ENCODE data around the gene BGN.

Gene BGN

DNA sequence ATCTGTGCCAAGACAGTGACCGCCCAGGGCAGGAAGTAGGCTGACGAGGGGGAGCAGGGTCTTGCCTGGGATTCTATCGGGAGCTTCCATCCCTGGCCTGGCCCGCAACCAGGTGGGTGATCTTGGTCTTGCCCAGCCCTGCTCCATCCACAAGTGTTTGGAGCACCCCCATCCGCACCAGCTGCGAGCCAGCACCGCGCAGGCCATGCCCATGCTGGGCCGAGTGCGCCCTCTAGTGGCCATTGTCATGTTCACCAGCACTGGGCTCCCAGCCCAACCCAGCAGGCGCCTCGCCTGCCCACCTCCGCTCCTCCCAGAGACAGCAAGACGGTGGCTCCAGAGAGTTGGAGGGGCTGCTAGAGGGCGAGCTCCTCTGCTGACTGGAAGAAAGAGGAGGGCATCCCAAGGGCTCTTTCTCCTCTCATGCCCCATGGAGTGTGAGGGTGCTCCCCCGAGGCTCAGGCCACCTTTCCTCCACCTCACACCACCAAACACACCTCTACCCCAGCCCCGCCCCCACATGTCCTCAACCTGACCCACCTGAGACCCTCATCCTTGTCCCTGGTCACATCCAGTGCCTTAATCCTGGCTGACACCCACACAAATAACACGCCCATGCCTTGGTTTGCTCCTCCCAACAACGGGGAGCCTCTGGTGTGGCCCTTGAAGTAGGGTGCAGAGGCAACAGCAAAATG lies 12.9 kb downstream of the BGN start:
- Histone ChIP-seq H3K36me3 (ENCODE audit: control insufficient read depth, insufficient read depth, low read length) (no peaks in the 10 kb centered on the region), H3K4me3 (ENCODE audit: low read depth, low read length) (no peak overlapping the region), H3K9me3 (ENCODE audit: control insufficient read depth, insufficient read depth, low read length) (peaks cover 39% of the 10 kb centered on the region), H3K9ac (ENCODE audit: low read depth, low read length) (no peak overlapping the region), H3K27me3 (ENCODE audit: control insufficient read depth, insufficient read depth, low read length) (no peaks in the 10 kb centered on the region), H3K27ac (ENCODE audit: low read depth, low read length) (no peak overlapping the region), H3K4me1 (ENCODE audit: control insufficient read depth, insufficient read depth, low read length) (no peaks in the 10 kb centered on the region)

DNA sequence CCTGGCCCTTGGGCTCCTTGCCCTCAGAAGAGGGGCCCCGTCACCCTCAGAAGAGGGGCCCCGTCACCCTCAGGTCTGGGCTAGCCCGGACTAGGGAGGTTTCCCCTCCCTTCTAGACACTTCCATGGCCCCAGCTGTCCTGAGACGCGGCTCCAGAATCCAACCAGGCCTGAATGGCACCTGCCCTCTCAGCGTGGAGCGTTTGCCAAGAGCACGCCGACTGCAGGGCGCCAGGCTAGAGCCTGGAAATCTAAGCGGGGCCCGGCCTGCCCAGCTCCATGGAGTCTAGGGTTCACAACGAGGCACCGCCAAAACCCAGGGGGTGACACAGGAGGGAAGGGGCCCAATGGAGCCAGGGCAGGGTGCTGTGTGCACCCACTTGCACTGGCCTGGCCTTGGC lies 14.8 kb downstream of the BGN start:
- Histone ChIP-seq H3K27ac (ENCODE audit: low read depth, low read length) (no peak overlapping the region), H3K9me3 (ENCODE audit: control insufficient read depth, insufficient read depth, low read length) (peaks cover 54% of the 10 kb centered on the region), H3K4me1 (ENCODE audit: control insufficient read depth, insufficient read depth, low read length) (no peaks in the 10 kb centered on the region), H3K36me3 (ENCODE audit: control insufficient read depth, insufficient read depth, low read length) (no peaks in the 10 kb centered on the region), H3K27me3 (ENCODE audit: control insufficient read depth, insufficient read depth, low read length) (no peaks in the 10 kb centered on the region), H3K9ac (ENCODE audit: low read depth, low read length) (no peak overlapping the region), H3K4me3 (ENCODE audit: low read depth, low read length) (no peak overlapping the region)

DNA sequence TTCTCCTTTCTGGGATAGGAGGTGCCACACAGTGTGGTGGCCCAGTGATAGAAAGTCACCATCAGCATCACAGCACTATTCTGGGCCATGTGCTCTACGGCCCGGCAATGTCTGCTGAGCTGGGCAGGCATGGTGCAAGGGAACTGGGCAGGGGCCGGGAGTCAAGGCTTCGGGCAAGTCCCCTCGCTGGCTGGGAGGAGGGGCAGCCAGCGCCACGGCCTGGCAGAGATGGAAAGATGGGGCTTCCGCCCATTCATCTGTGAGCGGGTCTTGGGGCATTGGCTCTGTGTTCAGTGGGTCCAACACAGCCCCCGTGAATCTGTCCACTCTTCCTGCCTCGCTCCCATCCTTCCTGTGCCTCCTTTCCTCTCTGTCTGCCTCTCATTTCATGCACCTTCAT lies 15.6 kb downstream of the BGN start:
- no peak overlapping the region for H3K9ac ChIP-seq (ENCODE audit: low read depth, low read length)
- no peak overlapping the region for H3K27ac ChIP-seq (ENCODE audit: low read depth, low read length)
- H3K36me3 ChIP-seq (ENCODE audit: control insufficient read depth, insufficient read depth, low read length), result no peaks in the 10 kb centered on the region
- no peak overlapping the region for H3K4me3 ChIP-seq (ENCODE audit: low read depth, low read length)
- H3K4me1 ChIP-seq (ENCODE audit: control insufficient read depth, insufficient read depth, low read length), result no peaks in the 10 kb centered on the region
- no peaks in the 10 kb centered on the region for H3K27me3 ChIP-seq (ENCODE audit: control insufficient read depth, insufficient read depth, low read length)
- H3K9me3 ChIP-seq (ENCODE audit: control insufficient read depth, insufficient read depth, low read length), result peaks cover 57% of the 10 kb centered on the region

DNA sequence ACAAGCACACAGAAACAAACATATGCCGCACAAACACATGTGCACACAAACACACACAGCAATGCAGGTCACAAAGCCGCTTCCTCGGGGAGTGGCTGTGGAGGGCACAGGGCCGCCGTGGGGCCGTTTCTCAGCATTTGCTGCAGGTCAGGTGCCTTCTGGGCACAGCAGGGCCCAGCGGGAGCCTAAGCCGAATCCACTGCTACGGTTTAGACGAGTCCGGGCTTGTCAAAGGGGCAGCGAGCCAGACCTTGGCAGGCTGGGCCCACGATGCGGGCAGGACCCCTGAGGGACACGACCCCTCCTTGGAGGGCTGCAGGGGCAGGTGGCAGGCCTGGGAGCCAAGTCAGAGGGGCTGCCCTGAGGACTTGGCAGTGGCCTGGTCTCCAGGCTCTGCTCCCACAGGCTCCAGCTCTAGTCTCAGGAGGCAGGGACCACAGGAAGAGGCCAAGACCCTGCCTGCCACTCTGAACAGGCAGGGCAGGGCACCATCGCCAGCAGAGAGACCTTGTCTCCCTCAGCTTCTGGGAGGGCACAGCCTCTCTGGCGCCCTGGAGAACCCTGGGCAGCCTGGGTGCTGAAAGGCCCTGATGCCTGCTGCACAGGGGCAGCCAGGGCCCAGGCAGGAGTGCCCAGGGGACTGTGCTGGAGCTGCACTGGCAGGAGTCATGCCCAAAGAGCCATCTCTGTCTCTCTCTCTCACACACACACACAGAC lies 17.2 kb downstream of the BGN start:
- no peak overlapping the region for H3K4me3 ChIP-seq (ENCODE audit: low read depth, low read length)
- no peak overlapping the region for H3K27ac ChIP-seq (ENCODE audit: low read depth, low read length)
- no peaks in the 10 kb centered on the region for H3K4me1 ChIP-seq (ENCODE audit: control insufficient read depth, insufficient read depth, low read length)
- H3K36me3 ChIP-seq (ENCODE audit: control insufficient read depth, insufficient read depth, low read length), result no peaks in the 10 kb centered on the region
- peaks cover 67% of the 10 kb centered on the region for H3K9me3 ChIP-seq (ENCODE audit: control insufficient read depth, insufficient read depth, low read length)
- H3K27me3 ChIP-seq (ENCODE audit: control insufficient read depth, insufficient read depth, low read length), result peaks cover 11% of the 10 kb centered on the region
- no peak overlapping the region; the same call in 1 of the 2 replicates for H3K9ac ChIP-seq (ENCODE audit: low read depth, low read length)

DNA sequence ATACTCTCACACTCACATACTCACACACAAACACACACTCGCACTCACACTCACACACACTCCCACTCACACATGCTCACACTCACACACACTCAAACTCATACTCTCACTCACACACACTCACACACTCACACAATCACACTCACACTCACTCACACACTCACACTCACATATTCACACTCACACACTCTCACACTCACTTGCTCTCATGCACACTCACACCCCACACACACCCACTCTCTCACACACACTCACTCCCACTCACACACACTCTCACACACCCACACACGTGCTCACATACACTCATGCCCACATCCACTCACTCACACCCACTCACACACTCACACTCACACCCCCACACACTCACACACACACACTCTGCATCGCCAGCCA lies 17.7 kb downstream of the BGN start:
- Histone ChIP-seq H3K27me3 (ENCODE audit: control insufficient read depth, insufficient read depth, low read length) (peaks cover 14% of the 10 kb centered on the region), H3K27ac (ENCODE audit: low read depth, low read length) (no peak overlapping the region), H3K4me1 (ENCODE audit: control insufficient read depth, insufficient read depth, low read length) (no peaks in the 10 kb centered on the region), H3K9ac (ENCODE audit: low read depth, low read length) (no peak overlapping the region), H3K9me3 (ENCODE audit: control insufficient read depth, insufficient read depth, low read length) (peaks cover 63% of the 10 kb centered on the region), H3K4me3 (ENCODE audit: low read depth, low read length) (no peak overlapping the region), H3K36me3 (ENCODE audit: control insufficient read depth, insufficient read depth, low read length) (no peaks in the 10 kb centered on the region)

DNA sequence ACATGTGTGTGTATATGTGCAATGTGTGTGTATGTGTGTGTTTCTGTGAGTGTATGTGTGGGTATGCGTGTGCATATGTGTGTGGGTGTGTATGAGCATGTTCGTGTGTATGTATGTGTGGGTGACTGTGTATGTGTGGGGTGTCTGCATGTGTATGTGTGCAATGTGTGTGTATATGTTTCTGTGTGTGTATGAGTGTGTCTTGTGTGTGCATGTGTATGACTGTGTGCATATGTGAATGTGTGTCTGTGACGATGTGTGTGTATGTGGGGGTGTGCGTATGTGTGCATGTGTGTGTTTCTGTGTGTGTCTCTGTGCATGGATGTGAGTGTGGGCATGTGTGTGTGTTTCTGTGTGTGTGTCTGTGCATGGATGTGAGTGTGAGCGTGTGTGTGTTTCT lies 18.5 kb downstream of the BGN start:
- H3K9ac ChIP-seq (ENCODE audit: low read depth, low read length), result no peak overlapping the region
- H3K9me3 ChIP-seq (ENCODE audit: control insufficient read depth, insufficient read depth, low read length), result peaks cover 58% of the 10 kb centered on the region
- no peaks in the 10 kb centered on the region for H3K36me3 ChIP-seq (ENCODE audit: control insufficient read depth, insufficient read depth, low read length)
- no peaks in the 10 kb centered on the region for H3K4me1 ChIP-seq (ENCODE audit: control insufficient read depth, insufficient read depth, low read length)
- H3K4me3 ChIP-seq (ENCODE audit: low read depth, low read length), result no peak overlapping the region
- H3K27ac ChIP-seq (ENCODE audit: low read depth, low read length), result no peak overlapping the region
- H3K27me3 ChIP-seq (ENCODE audit: control insufficient read depth, insufficient read depth, low read length), result peaks cover 22% of the 10 kb centered on the region

DNA sequence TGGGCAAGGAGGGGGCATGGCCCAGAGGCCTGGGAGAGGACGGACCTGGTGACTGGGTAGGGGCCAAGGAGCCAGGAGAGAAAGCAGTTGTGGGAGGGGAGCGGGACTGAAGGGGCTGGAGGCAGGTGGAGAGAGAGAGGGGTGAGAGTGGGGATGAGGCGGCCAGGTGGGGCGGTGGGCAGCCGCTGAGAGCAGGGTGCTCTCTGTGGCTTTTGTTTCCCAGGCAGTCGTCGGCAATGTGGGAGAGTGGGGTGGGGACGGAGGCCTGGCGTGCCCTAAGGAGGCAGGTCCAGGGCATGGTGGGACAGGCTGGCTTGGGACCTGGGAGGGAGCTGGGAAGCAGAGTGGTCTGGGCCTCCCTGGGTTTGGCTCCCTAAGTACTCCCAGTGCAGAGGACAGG lies 19.5 kb downstream of the BGN start:
- Histone ChIP-seq H3K4me3 (ENCODE audit: low read depth, low read length) (no peak overlapping the region), H3K4me1 (ENCODE audit: control insufficient read depth, insufficient read depth, low read length) (no peaks in the 10 kb centered on the region), H3K9ac (ENCODE audit: low read depth, low read length) (no peak overlapping the region), H3K27ac (ENCODE audit: low read depth, low read length) (no peak overlapping the region), H3K27me3 (ENCODE audit: control insufficient read depth, insufficient read depth, low read length) (peaks cover 32% of the 10 kb centered on the region), H3K9me3 (ENCODE audit: control insufficient read depth, insufficient read depth, low read length) (peaks cover 56% of the 10 kb centered on the region), H3K36me3 (ENCODE audit: control insufficient read depth, insufficient read depth, low read length) (no peaks in the 10 kb centered on the region)

DNA sequence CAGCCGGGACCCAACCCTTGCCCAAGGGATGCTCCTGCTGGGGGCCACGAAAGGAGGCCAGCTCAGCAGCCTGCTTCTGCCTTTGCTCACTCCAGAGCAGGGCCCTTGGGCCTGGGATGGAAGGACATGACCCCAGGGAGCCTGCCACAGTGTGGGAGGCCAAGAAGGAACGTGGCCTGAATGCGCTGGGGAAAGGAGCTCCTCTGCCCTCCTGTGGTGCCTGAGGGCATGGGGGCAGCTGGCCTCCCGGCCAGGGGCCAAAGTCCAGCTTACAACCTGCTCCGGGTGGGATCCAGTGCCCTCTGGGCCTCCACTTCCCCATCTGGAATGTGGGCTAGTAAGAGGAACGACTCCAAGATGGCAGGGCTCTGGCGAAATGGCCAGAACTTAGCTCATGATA lies 20.7 kb downstream of the BGN start:
- H3K9ac ChIP-seq (ENCODE audit: low read depth, low read length), result no peak overlapping the region
- no peak overlapping the region for H3K4me3 ChIP-seq (ENCODE audit: low read depth, low read length)
- peaks cover 38% of the 10 kb centered on the region for H3K27me3 ChIP-seq (ENCODE audit: control insufficient read depth, insufficient read depth, low read length)
- H3K4me1 ChIP-seq (ENCODE audit: control insufficient read depth, insufficient read depth, low read length), result no peaks in the 10 kb centered on the region
- H3K36me3 ChIP-seq (ENCODE audit: control insufficient read depth, insufficient read depth, low read length), result no peaks in the 10 kb centered on the region
- H3K27ac ChIP-seq (ENCODE audit: low read depth, low read length), result no peak overlapping the region
- peaks cover 54% of the 10 kb centered on the region for H3K9me3 ChIP-seq (ENCODE audit: control insufficient read depth, insufficient read depth, low read length)

DNA sequence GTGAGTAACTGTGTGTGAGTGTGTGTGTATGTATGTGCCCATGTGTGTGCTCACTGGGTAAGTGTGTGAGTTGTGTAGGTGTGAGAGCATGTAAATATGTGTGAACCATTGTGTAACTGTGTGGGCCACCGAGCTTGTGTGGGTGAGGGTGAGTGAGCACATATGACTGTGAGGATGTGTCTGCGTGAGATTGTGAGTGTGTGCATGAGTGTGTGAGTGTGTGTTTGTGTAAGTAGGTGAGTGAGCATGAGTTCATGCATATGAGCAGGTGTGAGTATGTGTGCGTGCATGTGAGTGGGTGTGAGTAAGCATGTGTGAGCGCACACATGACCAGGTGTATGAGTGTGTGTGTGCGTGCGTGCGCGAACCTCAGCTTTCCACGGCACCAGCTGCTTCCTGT lies 21.3 kb downstream of the BGN start:
- H3K27ac ChIP-seq (ENCODE audit: low read depth, low read length), result no peak overlapping the region
- H3K27me3 ChIP-seq (ENCODE audit: control insufficient read depth, insufficient read depth, low read length), result peaks cover 38% of the 10 kb centered on the region

DNA sequence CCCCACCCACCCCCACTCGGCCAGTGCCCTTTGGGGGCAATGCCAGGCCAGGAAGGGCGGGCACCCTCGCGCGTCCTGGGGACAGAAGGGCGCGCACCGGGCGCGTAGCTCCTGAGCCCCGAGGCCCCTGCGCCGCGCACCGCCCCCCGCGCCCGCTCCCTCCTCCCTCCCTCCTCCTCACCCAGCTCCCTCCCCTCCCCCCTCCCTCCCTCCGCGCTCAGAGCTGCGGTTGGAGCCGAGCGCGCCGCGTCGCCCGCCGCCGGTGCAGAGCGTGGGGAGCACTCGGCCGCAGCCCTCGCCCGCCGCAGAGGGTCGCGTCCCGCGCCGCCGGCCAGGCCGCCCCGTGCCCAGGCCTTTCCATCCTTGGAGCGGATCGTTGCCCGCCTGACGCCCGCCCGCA lies 22.6 kb downstream of the BGN start, which contains the start of gene ATP2B3:
ATP2B3 (plus strand) TSS at position 220 of the 400 bp plus-strand sequence. CDS start 18,606 bp downstream, outside the sequence.
- Histone ChIP-seq H3K9me3 (ENCODE audit: control insufficient read depth, insufficient read depth, low read length) (peaks cover 55% of the 10 kb centered on the region), H3K27ac (ENCODE audit: low read depth, low read length) (no peak within 1 kb of the TSS), H3K27me3 (ENCODE audit: control insufficient read depth, insufficient read depth, low read length) (peaks cover 38% of the 10 kb centered on the region), H3K4me1 (ENCODE audit: control insufficient read depth, insufficient read depth, low read length) (no peaks in the 10 kb centered on the region), H3K36me3 (ENCODE audit: control insufficient read depth, insufficient read depth, low read length) (no peaks in the 10 kb centered on the region), H3K9ac (ENCODE audit: low read depth, low read length) (no peak within 1 kb of the TSS), H3K4me3 (ENCODE audit: low read depth, low read length) (peak within 1 kb of the TSS; percentile 51; the same call in 1 of the 2 replicates)

More for the DNA sequence above, 21.3 kb downstream of the BGN start:
- H3K9me3 ChIP-seq (ENCODE audit: control insufficient read depth, insufficient read depth, low read length), result peaks cover 55% of the 10 kb centered on the region
- H3K4me1 ChIP-seq (ENCODE audit: control insufficient read depth, insufficient read depth, low read length), result no peaks in the 10 kb centered on the region
- no peak overlapping the region for H3K4me3 ChIP-seq (ENCODE audit: low read depth, low read length)
- H3K36me3 ChIP-seq (ENCODE audit: control insufficient read depth, insufficient read depth, low read length), result no peaks in the 10 kb centered on the region
- H3K9ac ChIP-seq (ENCODE audit: low read depth, low read length), result no peak overlapping the region
